Thoracic aorta (tissue), 2 donors: Measurements from ENCODE around the gene SPTY2D1. TPM values are rescaled to one million over a fixed set of nuclear protein-coding genes. Genes with fewer than 3 reads are reported as not detected.

Experiments
- ATAC-seq: fragments of 150-250 bp; one replicate; pipeline ENCODE4 v1.8.0; 2017; ENCODE audit warnings: low read depth; ENCODE audit not compliant: insufficient number of reproducible peaks, low FRiP score
- DNase-seq: peaks from one replicate; pipeline ENCODE4 v3.0.0-alpha.2; 2020; ENCODE audit warnings: low spot score
- H3K27ac ChIP-seq, 2 donors: fragments of 200-600 bp; sonication (generic); 1 replicate in 1 of 2; 2 replicates in 1 of 2; pipeline ENCODE4 v1.5.1; 2016; ENCODE audit warnings: mild to moderate bottlenecking in 2 of 2, moderate library complexity in 2 of 2
- H3K27me3 ChIP-seq: fragments of 200-600 bp; sonication (generic); replicated peaks from 2 replicates; pipeline ENCODE4 v1.6.0; 2016; ENCODE audit warnings: mild to moderate bottlenecking; ENCODE audit not compliant: insufficient read depth
- H3K36me3 ChIP-seq: fragments of 200-600 bp; sonication (generic); one replicate; pipeline ENCODE4 v1.5.1; 2016
- H3K4me1 ChIP-seq, 2 donors: fragments of 200-600 bp; sonication (generic); 1 replicate in 1 of 2; 2 replicates in 1 of 2; pipeline versions ENCODE4 v1.5.1 to v1.6.0; 2016; ENCODE audit warnings: low read depth in 2 of 2, mild to moderate bottlenecking in 1 of 2; ENCODE audit not compliant: control insufficient read depth in 1 of 2
- H3K4me3 ChIP-seq: fragments of 200-600 bp; sonication (generic); 2 replicates; pipeline ENCODE4 v1.5.1; 2016; ENCODE audit warnings: mild to moderate bottlenecking
- H3K9me3 ChIP-seq: fragments of 200-600 bp; sonication (generic); 2 replicates; pipeline ENCODE4 v1.5.1; 2016
- total RNA-seq, 2 donors: library from RNA; depleted of rRNA; stranded (reverse); fragments of >200 nt; gene quantifications; one replicate each; pipeline versions ENCODE4 v1.1.0 to v1.2.3, GENCODE V29; 2016
- TF ChIP-seq, protein P1 (sequence below): fragments of 200-600 bp; sonication (generic); IDR thresholded peaks from one replicate; pipeline ENCODE4 v1.5.1; 2019; ENCODE audit warnings: antibody characterized with exemption

Gene SPTY2D1
- total RNA-seq, 2 donors from 2014 or later = 9.6 to 25.3 TPM

DNA sequence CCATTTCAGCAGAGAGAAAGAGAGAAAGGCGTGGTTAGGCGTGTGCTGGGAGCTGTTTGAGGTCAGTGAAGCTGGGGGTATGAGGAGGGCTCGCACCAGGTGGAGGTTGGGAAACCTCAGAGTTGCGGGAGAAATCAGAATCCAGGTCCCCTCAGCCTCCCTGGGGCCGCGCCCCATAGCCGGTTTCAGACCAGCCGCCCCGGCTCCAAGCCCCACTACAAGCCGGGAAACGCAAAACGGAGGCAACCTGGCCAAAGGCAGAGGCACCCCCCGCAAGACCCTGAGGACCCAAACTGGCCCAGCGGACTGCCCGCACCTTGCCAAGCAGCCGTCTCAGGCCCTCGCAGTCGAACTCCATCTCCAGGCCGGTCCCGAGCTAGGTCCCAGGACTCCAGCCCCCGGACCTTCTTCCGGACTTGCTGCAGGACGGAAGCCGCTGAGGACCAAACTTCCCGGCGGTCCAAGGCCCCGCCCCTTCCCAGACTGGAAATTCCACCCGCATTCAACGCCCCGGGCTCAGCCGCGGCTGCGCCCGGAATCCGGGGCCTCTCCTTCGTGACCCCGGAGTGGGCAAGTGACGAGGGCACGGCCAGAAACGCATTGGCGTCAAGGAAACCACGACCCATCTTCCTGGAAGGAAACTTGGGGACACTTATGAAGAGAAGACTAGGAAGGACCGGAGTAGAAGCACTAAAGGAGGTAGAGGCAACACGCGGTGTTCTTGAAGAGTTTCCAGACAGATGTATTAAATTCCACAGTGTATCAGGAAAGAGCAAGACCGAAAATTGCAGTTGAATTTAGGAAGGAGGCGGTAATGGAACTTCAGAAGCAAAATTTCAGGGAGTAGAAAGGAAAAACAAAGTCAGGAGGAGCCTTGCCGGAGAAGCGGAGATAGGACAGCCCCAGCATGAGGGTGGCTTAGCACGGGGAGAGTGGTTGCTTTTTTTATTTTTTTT lies 45.6 kb downstream of the SPTY2D1 start, which contains the start of gene UEVLD:
TSS of gene UEVLD (minus strand) at position 438 of the 956 bp plus-strand sequence. CDS start at position 358, 80 bp downstream.
- Histone ChIP-seq H3K27me3 (no peaks in the 10 kb centered on the region), H3K4me1 (peaks cover 17 to 28% of the 10 kb centered on the region in 2 donors)
- ATAC-seq = peak; percentile 91

DNA sequence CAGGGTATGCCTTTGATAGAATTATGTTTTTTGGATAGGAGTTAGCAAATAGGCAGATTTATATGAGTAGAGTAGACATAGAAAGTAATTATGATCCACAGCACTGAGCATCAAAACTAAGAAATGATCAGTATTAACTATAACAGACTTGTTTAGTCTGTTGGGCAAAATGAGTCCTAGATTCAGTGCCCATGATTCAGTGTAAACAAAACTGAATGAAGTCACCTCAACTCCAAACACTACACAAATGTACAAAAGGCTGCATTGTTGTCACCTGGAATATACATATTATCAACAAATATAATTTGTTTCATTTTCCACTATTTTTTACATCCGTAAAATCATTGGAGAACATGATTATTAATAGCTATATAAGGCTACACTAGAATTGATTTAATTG lies 52.3 kb downstream of the SPTY2D1 start:
- ATAC-seq = no peak

More for the DNA sequence above, 45.6 kb downstream of the SPTY2D1 start, which contains the start of gene UEVLD:
- Histone ChIP-seq H3K27ac (peak within 1 kb of the TSS; percentile 79 to 80), H3K9me3 (no peaks in the 10 kb centered on the region), H3K4me3 (peak within 1 kb of the TSS; percentile 69), H3K36me3 (no peaks in the 10 kb centered on the region)
- peak; percentile 51 for DNase-seq
- TF ChIP-seq, protein P1, sequence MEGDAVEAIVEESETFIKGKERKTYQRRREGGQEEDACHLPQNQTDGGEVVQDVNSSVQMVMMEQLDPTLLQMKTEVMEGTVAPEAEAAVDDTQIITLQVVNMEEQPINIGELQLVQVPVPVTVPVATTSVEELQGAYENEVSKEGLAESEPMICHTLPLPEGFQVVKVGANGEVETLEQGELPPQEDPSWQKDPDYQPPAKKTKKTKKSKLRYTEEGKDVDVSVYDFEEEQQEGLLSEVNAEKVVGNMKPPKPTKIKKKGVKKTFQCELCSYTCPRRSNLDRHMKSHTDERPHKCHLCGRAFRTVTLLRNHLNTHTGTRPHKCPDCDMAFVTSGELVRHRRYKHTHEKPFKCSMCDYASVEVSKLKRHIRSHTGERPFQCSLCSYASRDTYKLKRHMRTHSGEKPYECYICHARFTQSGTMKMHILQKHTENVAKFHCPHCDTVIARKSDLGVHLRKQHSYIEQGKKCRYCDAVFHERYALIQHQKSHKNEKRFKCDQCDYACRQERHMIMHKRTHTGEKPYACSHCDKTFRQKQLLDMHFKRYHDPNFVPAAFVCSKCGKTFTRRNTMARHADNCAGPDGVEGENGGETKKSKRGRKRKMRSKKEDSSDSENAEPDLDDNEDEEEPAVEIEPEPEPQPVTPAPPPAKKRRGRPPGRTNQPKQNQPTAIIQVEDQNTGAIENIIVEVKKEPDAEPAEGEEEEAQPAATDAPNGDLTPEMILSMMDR = no peak

GRCh38 chr11:18580113-18580766 lies 53.9 kb downstream of the SPTY2D1 start:
- H3K4me3 ChIP-seq = no peak overlapping the region
- TF ChIP-seq, protein P1 = no peak

More for the DNA sequence above, 52.3 kb downstream of the SPTY2D1 start:
- Histone ChIP-seq H3K9me3 (no peaks in the 10 kb centered on the region), H3K4me1 (peaks cover 2% of the 10 kb centered on the region in 2 donors), H3K27ac (no peak overlapping the region), H3K36me3 (peaks cover 6% of the 10 kb centered on the region), H3K4me3 (no peak overlapping the region), H3K27me3 (no peaks in the 10 kb centered on the region)
- no peak for DNase-seq
- TF ChIP-seq, protein P1 = no peak

GRCh38 chr11:18578975-18579598 lies 55.1 kb downstream of the SPTY2D1 start:
- Histone ChIP-seq H3K27ac (no peak overlapping the region), H3K9me3 (no peaks in the 10 kb centered on the region), H3K27me3 (no peaks in the 10 kb centered on the region), H3K36me3 (peaks cover 22% of the 10 kb centered on the region), H3K4me1 (no peaks in the 10 kb centered on the region), H3K4me3 (no peak overlapping the region)
- ATAC-seq (no peak), DNase-seq (no peak)
- TF ChIP-seq, protein P1 = no peak

More at GRCh38 chr11:18580113-18580766, 53.9 kb downstream of the SPTY2D1 start:
- no peaks in the 10 kb centered on the region for H3K9me3 ChIP-seq
- peaks cover 14% of the 10 kb centered on the region for H3K36me3 ChIP-seq
- H3K4me1 ChIP-seq = no peaks in the 10 kb centered on the region
- H3K27ac ChIP-seq = no peak overlapping the region
- DNase-seq (no peak), ATAC-seq (no peak)
- H3K27me3 ChIP-seq = no peaks in the 10 kb centered on the region
